B cell (primary cell): ENCODE results near the gene SHFL.

Source experiments
- CTCF ChIP-seq: fragments of 200-600 bp; IDR thresholded peaks from one replicate; pipeline ENCODE4 v1.8.0; 2022; ENCODE audit warnings: antibody characterized with exemption, mild to moderate bottlenecking
- EZH2 ChIP-seq: IDR thresholded peaks from 2 replicates; pipeline ENCODE4 v1.6.1; 2012; ENCODE audit warnings: borderline replicate concordance, low read depth, mild to moderate bottlenecking, moderate library complexity, low read length; ENCODE audit not compliant: insufficient read depth, poor library complexity, severe bottlenecking

- TF ChIP-seq CTCF = no peak
- TF ChIP-seq EZH2 = no peak
Measured at GRCh38 chr19:10084803-10085202, 1.3 kb upstream of the SHFL start.
